NT2/D1 (cell line): ENCODE data around the gene SPECC1L.

Experiments
- DNase-seq: peaks from one replicate; pipeline ENCODE4 v3.0.0-alpha.2; 2011; ENCODE audit warnings: low read depth, low spot score
- H3K27me3 ChIP-seq: 2 replicates; pipeline ENCODE4 v1.6.0; 2011; ENCODE audit warnings: mild to moderate bottlenecking; ENCODE audit not compliant: insufficient read length, insufficient read depth
- H3K36me3 ChIP-seq: 2 replicates; pipeline ENCODE4 v1.6.1; 2011; ENCODE audit warnings: mild to moderate bottlenecking, low read length, mixed read lengths; ENCODE audit not compliant: insufficient read depth, insufficient read length
- H3K4me1 ChIP-seq: 2 replicates; pipeline ENCODE4 v1.5.1; 2011; ENCODE audit not compliant: insufficient read depth, insufficient read length
- H3K4me3 ChIP-seq: 2 replicates; pipeline ENCODE4 v1.5.1; 2011; ENCODE audit warnings: low read depth; ENCODE audit not compliant: insufficient read length
- H3K9ac ChIP-seq: 2 replicates; pipeline ENCODE4 v1.6.0; 2011; ENCODE audit warnings: low read depth; ENCODE audit not compliant: insufficient read length
- H3K9me3 ChIP-seq: 2 replicates; pipeline ENCODE4 v1.5.1; 2011; ENCODE audit warnings: mild to moderate bottlenecking, low read length; ENCODE audit not compliant: insufficient read depth
- SUZ12 ChIP-seq: IDR thresholded peaks from 2 replicates; pipeline ENCODE4 v1.6.1; 2011; ENCODE audit not compliant: insufficient read length, insufficient read depth; ENCODE audit errors: extremely low read depth
- YY1 ChIP-seq: IDR thresholded peaks from 2 replicates; pipeline ENCODE4 v1.6.1; 2011; ENCODE audit not compliant: insufficient read length, insufficient read depth
- ZNF274 ChIP-seq: IDR thresholded peaks from 2 replicates; pipeline ENCODE4 v1.6.1; 2011; ENCODE audit warnings: mild to moderate bottlenecking, low read depth, low read length

Gene SPECC1L

DNA sequence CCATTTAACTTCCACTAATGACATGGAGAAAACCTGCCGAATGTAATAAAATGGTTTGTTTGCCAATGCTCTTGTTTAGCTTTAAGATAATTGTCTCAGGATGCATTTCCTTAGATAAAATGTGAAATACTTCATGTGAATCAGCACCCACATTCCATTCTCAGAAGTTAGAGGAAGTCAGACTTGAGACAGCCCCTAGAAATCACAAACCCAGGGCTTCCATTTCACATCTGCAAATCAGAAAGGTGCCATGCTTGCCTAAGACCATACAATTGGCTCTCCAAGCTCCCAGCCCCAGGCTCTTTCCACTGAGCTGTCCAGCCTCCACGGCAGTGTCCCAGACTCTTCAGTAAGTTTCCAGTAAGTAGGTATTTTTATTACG is 121.2 kb downstream of the SPECC1L start:
- H3K36me3 ChIP-seq, result peaks cover 45% of the 10 kb centered on the region
- no peak overlapping the region for H3K4me3 ChIP-seq
- H3K27me3 ChIP-seq, result no peaks in the 10 kb centered on the region
- no peaks in the 10 kb centered on the region for H3K9me3 ChIP-seq
- no peak for DNase-seq
- TF ChIP-seq YY1 (no peak), ZNF274 (no peak), SUZ12 (no peak)
- H3K9ac ChIP-seq, result no peak overlapping the region
- H3K4me1 ChIP-seq, result no peaks in the 10 kb centered on the region

DNA sequence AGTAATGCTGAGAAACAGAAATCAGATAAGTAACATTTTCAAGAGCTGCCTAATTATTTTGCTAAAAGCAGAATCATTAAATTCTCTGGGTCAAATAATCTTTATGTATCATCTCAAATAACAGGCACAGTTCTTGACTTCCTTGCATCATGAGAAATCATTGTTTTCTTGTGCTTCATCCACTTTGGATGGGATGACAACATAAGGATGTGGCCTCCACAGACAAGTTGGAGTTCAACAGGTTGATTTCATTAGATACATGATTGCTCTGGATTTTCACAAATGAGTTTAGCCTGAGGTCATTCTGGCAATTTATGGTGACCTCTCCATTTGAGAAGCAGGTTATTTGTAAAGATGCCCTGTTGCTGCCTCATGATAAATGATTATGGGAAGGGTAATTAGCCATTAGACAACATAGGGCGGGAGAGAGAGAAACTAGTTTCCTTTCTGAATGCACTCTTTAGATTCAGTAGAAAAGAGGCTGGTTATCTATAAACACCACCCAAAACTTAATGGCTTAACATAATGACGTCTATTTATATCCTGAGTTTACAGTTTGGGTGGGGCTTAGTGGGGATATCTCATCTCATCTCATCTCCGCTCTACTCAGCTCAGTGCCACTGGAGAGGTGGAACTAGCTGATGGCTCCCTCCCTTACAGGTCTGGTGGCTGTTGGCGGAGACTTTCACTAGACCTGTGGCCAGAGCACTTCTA is 121.7 kb downstream of the SPECC1L start:
- DNase-seq, result no peak
- Histone ChIP-seq H3K4me3 (no peak overlapping the region), H3K4me1 (no peaks in the 10 kb centered on the region), H3K36me3 (peaks cover 46% of the 10 kb centered on the region), H3K9me3 (no peaks in the 10 kb centered on the region), H3K27me3 (no peaks in the 10 kb centered on the region), H3K9ac (no peak overlapping the region)
- TF ChIP-seq ZNF274 (no peak), SUZ12 (no peak), YY1 (no peak)

DNA sequence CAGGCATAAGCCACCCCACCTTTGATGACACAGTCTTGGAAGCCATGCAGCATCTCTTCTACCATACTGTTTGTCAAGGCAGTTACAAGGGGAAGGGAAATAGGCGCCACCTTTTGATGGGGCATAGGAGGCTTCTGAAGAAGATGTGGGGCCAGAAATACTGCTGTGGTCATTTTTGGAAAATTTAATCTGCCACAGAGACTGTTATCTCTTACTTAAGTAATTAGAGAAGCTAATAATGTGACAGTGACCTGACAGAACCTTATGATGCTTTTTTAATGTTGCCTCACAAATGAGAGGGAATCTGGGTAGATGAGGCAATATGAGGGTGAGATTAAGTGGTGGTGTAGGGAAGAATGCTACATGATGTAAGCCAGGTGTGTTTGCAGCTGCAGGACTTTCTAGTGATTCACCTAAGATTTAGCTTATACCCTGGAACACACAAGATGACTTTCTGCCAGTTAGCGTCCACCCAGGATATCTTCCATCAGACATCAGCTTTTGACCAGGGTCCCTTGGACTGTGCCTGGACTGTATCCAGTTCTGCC is 122.5 kb downstream of the SPECC1L start:
- TF ChIP-seq ZNF274, result no peak
- no peaks in the 10 kb centered on the region for H3K4me1 ChIP-seq

DNA sequence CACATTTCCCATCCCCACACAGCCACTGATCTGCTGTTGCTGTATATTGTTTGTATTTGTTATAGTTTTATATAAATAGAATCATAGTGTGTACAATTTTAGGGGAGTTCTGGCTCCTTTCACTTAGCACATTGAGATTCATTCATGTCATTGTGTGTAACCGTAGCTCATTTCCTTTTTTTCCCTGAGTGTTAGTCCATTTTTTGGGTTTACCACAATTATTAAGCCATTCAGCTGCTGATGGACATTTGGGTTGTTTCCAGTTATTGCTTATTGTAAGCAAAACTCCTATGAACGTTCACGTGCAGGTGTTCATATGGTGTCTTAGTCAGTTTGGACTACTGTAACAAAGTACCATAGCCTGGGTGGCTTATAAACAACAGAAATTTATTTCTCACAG is 123.2 kb downstream of the SPECC1L start:
- Histone ChIP-seq H3K4me1 (no peaks in the 10 kb centered on the region), H3K27me3 (no peaks in the 10 kb centered on the region), H3K36me3 (peaks cover 54% of the 10 kb centered on the region), H3K9me3 (no peaks in the 10 kb centered on the region), H3K4me3 (no peak overlapping the region), H3K9ac (no peak overlapping the region)
- no peak for DNase-seq
- TF ChIP-seq SUZ12, result no peak
- TF ChIP-seq ZNF274, result no peak
- no peak for TF ChIP-seq YY1

More for the DNA sequence above, 122.5 kb downstream of the SPECC1L start:
- Histone ChIP-seq H3K27me3 (no peaks in the 10 kb centered on the region), H3K4me3 (no peak overlapping the region), H3K36me3 (peaks cover 48% of the 10 kb centered on the region), H3K9me3 (no peaks in the 10 kb centered on the region), H3K9ac (no peak overlapping the region)
- DNase-seq, result no peak

DNA sequence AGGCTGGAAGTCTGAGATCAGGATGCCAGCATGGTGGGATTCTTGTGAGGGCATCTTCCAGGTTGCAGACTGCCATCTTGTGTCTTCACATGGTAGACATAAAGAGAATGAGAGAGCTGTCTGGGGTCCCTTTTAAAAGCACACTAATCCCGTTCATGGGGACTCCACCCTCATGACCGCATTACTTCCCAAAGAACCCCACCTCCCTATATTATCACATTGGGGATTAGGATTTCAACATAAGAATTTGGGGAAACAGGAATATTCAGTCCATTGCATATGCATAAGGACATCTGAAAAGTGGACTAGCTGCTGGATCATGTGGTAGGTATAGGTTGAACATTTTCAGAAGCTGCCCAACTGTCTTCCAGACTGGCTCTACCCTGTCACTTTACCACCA is 123.6 kb downstream of the SPECC1L start:
- H3K4me1 ChIP-seq, result no peaks in the 10 kb centered on the region
- H3K9ac ChIP-seq, result no peak overlapping the region
- no peaks in the 10 kb centered on the region for H3K27me3 ChIP-seq
- peaks cover 54% of the 10 kb centered on the region for H3K36me3 ChIP-seq
- H3K4me3 ChIP-seq, result no peak overlapping the region
- no peaks in the 10 kb centered on the region for H3K9me3 ChIP-seq
- TF ChIP-seq ZNF274, result no peak
- TF ChIP-seq SUZ12, result no peak
- TF ChIP-seq YY1, result no peak
- no peak for DNase-seq

DNA sequence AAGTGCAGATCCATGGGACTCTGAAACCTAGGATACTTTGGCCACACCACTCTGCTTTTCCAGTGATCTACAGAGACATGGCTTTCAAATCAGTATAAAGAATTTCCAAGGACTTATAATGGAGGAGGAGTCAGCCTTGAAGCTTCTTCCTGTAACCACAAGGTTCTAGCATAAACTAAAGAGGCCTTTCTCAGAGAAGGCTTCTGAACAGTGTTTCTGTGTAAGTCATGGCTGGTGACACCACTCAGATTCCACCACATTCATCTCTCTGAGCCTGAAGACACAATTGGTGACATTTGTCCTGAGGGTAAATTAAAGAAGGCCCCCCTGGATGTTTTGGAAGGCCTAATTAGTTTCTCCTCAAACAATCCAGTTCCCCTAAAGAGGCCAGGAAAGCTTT is 127.8 kb downstream of the SPECC1L start:
- Histone ChIP-seq H3K36me3 (peaks cover 52% of the 10 kb centered on the region), H3K27me3 (no peaks in the 10 kb centered on the region), H3K9ac (no peak overlapping the region), H3K9me3 (no peaks in the 10 kb centered on the region), H3K4me3 (no peak overlapping the region), H3K4me1 (no peaks in the 10 kb centered on the region)
- DNase-seq, result no peak
- TF ChIP-seq SUZ12, result no peak
- TF ChIP-seq YY1, result no peak
- no peak for TF ChIP-seq ZNF274

DNA sequence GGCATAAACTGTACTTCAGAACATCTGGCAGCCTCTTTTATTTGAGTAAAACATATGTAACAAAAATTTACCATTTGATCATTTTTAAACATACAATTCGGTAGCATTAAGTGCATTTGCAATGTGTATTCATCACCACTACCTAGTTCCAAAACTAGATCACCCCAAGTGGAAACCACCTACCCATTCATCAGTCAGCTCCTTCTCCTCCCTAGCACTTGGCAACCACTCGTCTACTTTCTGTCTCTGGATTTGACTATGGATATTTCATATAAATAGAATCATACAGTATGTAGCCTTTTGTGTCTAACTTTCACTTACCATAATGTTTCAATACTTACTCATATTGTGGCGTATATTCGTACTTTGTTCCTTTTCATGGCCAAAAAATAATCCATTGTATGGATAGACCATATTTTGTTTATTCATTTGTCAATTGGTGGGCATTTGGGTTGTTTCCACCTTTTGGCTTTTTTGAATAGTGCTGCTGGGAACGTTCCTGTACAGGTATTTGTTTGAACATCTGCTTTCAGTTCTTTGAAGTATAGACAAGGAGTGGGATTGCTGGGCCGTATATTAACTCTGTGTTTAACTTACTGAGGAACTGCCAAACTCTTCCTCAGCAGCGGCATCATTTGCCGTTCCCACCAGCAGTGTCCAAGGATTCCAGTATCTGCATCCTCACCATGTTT is 129.5 kb downstream of the SPECC1L start:
- peaks cover 60% of the 10 kb centered on the region for H3K36me3 ChIP-seq
- H3K27me3 ChIP-seq, result no peaks in the 10 kb centered on the region
- no peak for DNase-seq
- no peaks in the 10 kb centered on the region for H3K9me3 ChIP-seq
- no peaks in the 10 kb centered on the region for H3K4me1 ChIP-seq
- TF ChIP-seq ZNF274 (no peak), YY1 (no peak), SUZ12 (no peak)
- no peak overlapping the region for H3K9ac ChIP-seq
- H3K4me3 ChIP-seq, result no peak overlapping the region
